Trophoblast cell (in vitro differentiated cells and primary cell): ENCODE results near the gene COLEC11.
"Not testable (repeated sequence)": the region's sequence is repeated elsewhere in the genome, so short reads cannot be mapped to it uniquely, and the experiment has no call there.

Experiments
- DNase-seq, 2 donors: peaks; one replicate each; pipeline ENCODE4 v3.0.0-alpha.2; 2016
- H2AFZ ChIP-seq: 2 replicates; pipeline ENCODE4 v1.6.1; 2013; ENCODE audit warnings: low read length, moderate library complexity, mild to moderate bottlenecking; ENCODE audit not compliant: insufficient read depth, poor library complexity
- H2AK5ac ChIP-seq: 2 replicates; pipeline ENCODE4 v1.6.1; 2013; ENCODE audit warnings: mild to moderate bottlenecking, low read length
- H2BK120ac ChIP-seq: 2 replicates; pipeline ENCODE4 v1.6.1; 2013; ENCODE audit warnings: low read length, mild to moderate bottlenecking, moderate library complexity; ENCODE audit not compliant: insufficient read depth, poor library complexity
- H2BK12ac ChIP-seq: 2 replicates; pipeline ENCODE4 v1.6.1; 2013; ENCODE audit warnings: mild to moderate bottlenecking, low read length, moderate library complexity
- H2BK5ac ChIP-seq: 2 replicates; pipeline ENCODE4 v1.6.1; 2013; ENCODE audit warnings: low read length, low read depth, moderate library complexity, mild to moderate bottlenecking; ENCODE audit not compliant: poor library complexity
- H3K14ac ChIP-seq: 2 replicates; pipeline ENCODE4 v1.6.1; 2013; ENCODE audit warnings: mild to moderate bottlenecking, low read length
- H3K18ac ChIP-seq: 2 replicates; pipeline ENCODE4 v1.6.1; 2013; ENCODE audit warnings: mild to moderate bottlenecking, low read length
- H3K23ac ChIP-seq: 2 replicates; pipeline ENCODE4 v1.6.1; 2013; ENCODE audit warnings: low read length
- H3K27ac ChIP-seq: 2 replicates; pipeline ENCODE4 v1.5.1; 2013; ENCODE audit warnings: low read depth, mild to moderate bottlenecking, inconsistent platforms, low read length, moderate library complexity
- H3K27me3 ChIP-seq: 2 replicates; pipeline ENCODE4 v1.6.1; 2013; ENCODE audit warnings: inconsistent platforms, mild to moderate bottlenecking, low read length, moderate library complexity; ENCODE audit not compliant: insufficient read depth
- H3K36me3 ChIP-seq, 2 experiments: 1 replicate in 1 of 2; 2 replicates in 1 of 2; pipeline ENCODE4 v1.6.1; 2013; ENCODE audit warnings: low read length in 2 of 2, mild to moderate bottlenecking in 2 of 2, moderate library complexity in 1 of 2; ENCODE audit not compliant: insufficient read depth in 2 of 2, control insufficient read depth in 1 of 2
- H3K4ac ChIP-seq: 2 replicates; pipeline ENCODE4 v1.6.1; 2013; ENCODE audit warnings: low read depth, mild to moderate bottlenecking, low read length, moderate library complexity
- H3K4me1 ChIP-seq, 2 experiments: 1 replicate in 1 of 2; 2 replicates in 1 of 2; pipeline ENCODE4 v1.6.1; 2013; ENCODE audit warnings: low read length in 2 of 2, mild to moderate bottlenecking in 2 of 2, moderate library complexity in 1 of 2; ENCODE audit not compliant: insufficient read depth in 2 of 2, control insufficient read depth in 1 of 2
- H3K4me2 ChIP-seq: 2 replicates; pipeline ENCODE4 v1.6.1; 2013; ENCODE audit warnings: inconsistent platforms, mild to moderate bottlenecking, low read length, moderate library complexity
- H3K4me3 ChIP-seq: 2 replicates; pipeline ENCODE4 v1.5.1; 2013; ENCODE audit warnings: mild to moderate bottlenecking, low read depth, low read length, inconsistent platforms
- H3K79me1 ChIP-seq: one replicate; pipeline ENCODE4 v1.6.1; 2013; ENCODE audit warnings: low read length
- H3K79me2 ChIP-seq: 2 replicates; pipeline ENCODE4 v1.6.1; 2013; ENCODE audit warnings: low read length, mild to moderate bottlenecking; ENCODE audit not compliant: control insufficient read depth, insufficient read depth, poor library complexity
- H3K9ac ChIP-seq: 2 replicates; pipeline ENCODE4 v1.6.1; 2013; ENCODE audit warnings: mild to moderate bottlenecking, low read length
- H3K9me3 ChIP-seq: 2 replicates; pipeline ENCODE4 v1.6.1; 2013; ENCODE audit warnings: low read depth, mild to moderate bottlenecking, control low read depth, inconsistent platforms, low read length; ENCODE audit not compliant: insufficient read depth
- H4K12ac ChIP-seq: 2 replicates; pipeline ENCODE4 v1.6.1; 2013; ENCODE audit warnings: low read depth, mild to moderate bottlenecking, low read length, moderate library complexity
- H4K8ac ChIP-seq: 2 replicates; pipeline ENCODE4 v1.6.1; 2013; ENCODE audit warnings: low read depth, mild to moderate bottlenecking, low read length, moderate library complexity
- H4K91ac ChIP-seq: one replicate; pipeline ENCODE4 v1.6.1; 2013; ENCODE audit warnings: low read depth, mild to moderate bottlenecking, low read length, moderate library complexity
- WGBS: extraction: QIAGEN DNeasy Blood & Tissue Kit; methylation state at CpG from one replicate; pipeline ENCODE4 v1.1.7; 2013; ENCODE audit warnings: missing lambda C conversion rate; ENCODE audit not compliant: insufficient read length, insufficient coverage; ENCODE audit errors: extremely low coverage; 5-methylcytosine and 5-hydroxymethylcytosine counted together

COLEC11 gene

DNA sequence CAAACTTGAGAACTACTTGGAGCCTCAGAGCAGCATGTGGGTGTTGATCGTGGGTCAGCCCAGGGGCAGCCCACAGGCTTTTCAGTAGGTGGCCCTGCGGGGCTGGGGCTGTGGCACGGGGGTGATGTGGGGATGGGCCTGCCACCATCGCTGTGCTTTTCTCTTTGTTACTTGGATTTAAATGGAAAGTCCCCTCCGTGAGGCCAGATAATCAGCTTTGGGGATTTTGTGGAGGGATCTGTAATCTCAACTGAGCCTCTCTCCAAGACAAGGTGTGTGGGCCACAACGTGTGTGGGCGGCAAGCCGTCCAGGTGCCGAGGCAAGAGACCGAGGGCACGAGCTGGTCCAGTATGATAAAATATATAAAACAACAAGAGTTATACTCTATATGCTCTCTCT is 16.7 kb downstream of the COLEC11 start:
- H3K27ac ChIP-seq = no peak overlapping the region
- H3K4me2 ChIP-seq = no peak overlapping the region
- WGBS = no CpG with 5 or more reads among the region's 11 CpGs
- H3K4me1 ChIP-seq = no peaks in the 10 kb centered on the region
- DNase-seq = no peak
- H2AK5ac ChIP-seq = no peak overlapping the region
- no peak overlapping the region for H3K23ac ChIP-seq
- no peak overlapping the region for H3K4me3 ChIP-seq
- H3K14ac ChIP-seq = no peak overlapping the region
- H3K9me3 ChIP-seq = peaks cover 6% of the 10 kb centered on the region
- H3K79me1 ChIP-seq = no peaks in the 10 kb centered on the region
- H2AFZ ChIP-seq = no peak overlapping the region
- H4K91ac ChIP-seq = no peak overlapping the region
- no peak overlapping the region for H3K9ac ChIP-seq
- H3K79me2 ChIP-seq = no peaks in the 10 kb centered on the region
- H4K12ac ChIP-seq = no peak overlapping the region
- H3K36me3 ChIP-seq = no peaks in the 10 kb centered on the region
- H3K18ac ChIP-seq = no peak overlapping the region
- no peak overlapping the region for H2BK5ac ChIP-seq
- no peak overlapping the region for H2BK120ac ChIP-seq
- no peak overlapping the region for H3K4ac ChIP-seq
- no peak overlapping the region for H4K8ac ChIP-seq
- H2BK12ac ChIP-seq = no peak overlapping the region
- H3K27me3 ChIP-seq = no peaks in the 10 kb centered on the region

GRCh38 chr2:3612639-3613523 is 18.0 kb downstream of the COLEC11 start:
- Histone ChIP-seq H2BK120ac (no peak overlapping the region), H3K27me3 (no peaks in the 10 kb centered on the region), H2BK12ac (no peak overlapping the region), H3K23ac (no peak overlapping the region), H3K9ac (no peak overlapping the region), H3K79me2 (no peaks in the 10 kb centered on the region), H2AK5ac (no peak overlapping the region), H4K12ac (no peak overlapping the region), H4K91ac (no peak overlapping the region), H3K4me2 (no peak overlapping the region), H3K4me1 (no peaks in the 10 kb centered on the region), H3K36me3 (no peaks in the 10 kb centered on the region), H2AFZ (no peak overlapping the region), H3K27ac (no peak overlapping the region), H2BK5ac (no peak overlapping the region), H3K79me1 (no peaks in the 10 kb centered on the region), H3K18ac (no peak overlapping the region), H3K14ac (no peak overlapping the region), H3K9me3 (peaks cover 11% of the 10 kb centered on the region), H3K4ac (no peak overlapping the region), H3K4me3 (no peak overlapping the region), H4K8ac (no peak overlapping the region)
- no peak for DNase-seq
- WGBS = no CpG with 5 or more reads among the region's 29 CpGs

- Histone ChIP-seq H2AK5ac (no peak overlapping the region), H3K27ac (no peak overlapping the region), H2AFZ (no peak overlapping the region), H2BK120ac (no peak overlapping the region), H3K79me2 (no peaks in the 10 kb centered on the region), H4K8ac (no peak overlapping the region), H2BK12ac (no peak overlapping the region), H3K9me3 (peaks cover 11% of the 10 kb centered on the region), H4K91ac (no peak overlapping the region), H3K79me1 (no peaks in the 10 kb centered on the region), H2BK5ac (no peak overlapping the region), H3K4ac (no peak overlapping the region), H3K9ac (no peak overlapping the region), H3K14ac (no peak overlapping the region), H3K4me1 (no peaks in the 10 kb centered on the region), H3K23ac (no peak overlapping the region), H3K27me3 (no peaks in the 10 kb centered on the region), H4K12ac (no peak overlapping the region), H3K4me3 (no peak overlapping the region), H3K36me3 (no peaks in the 10 kb centered on the region), H3K4me2 (no peak overlapping the region), H3K18ac (no peak overlapping the region)
- WGBS = no CpG with 5 or more reads among the region's 12 CpGs
- DNase-seq = no peak
These were observed 18.6 kb downstream of the COLEC11 start for GRCh38 chr2:3613524-3613905.

DNA sequence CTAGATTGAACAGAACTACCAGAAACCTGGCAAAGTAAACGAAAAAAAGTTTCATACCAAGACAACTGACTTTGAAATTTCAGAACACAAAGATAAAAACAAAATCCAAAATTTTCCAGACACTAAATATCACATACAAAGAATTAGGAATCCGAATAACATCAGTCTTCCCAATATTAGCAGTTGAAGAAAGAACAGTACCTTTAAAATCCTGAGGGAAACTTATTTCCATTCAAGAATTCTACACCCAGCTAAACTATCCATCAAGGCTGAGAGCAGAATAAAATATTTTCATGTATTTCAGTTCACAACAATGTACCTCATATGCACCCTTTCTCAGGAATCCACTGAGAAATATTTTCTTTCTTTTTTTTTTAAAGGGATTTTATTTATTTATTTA is 19.8 kb downstream of the COLEC11 start:
- H3K4me2 ChIP-seq, DNase-seq, H4K91ac ChIP-seq, H2BK5ac ChIP-seq, H4K12ac ChIP-seq, H3K14ac ChIP-seq, H3K79me2 ChIP-seq, H3K36me3 ChIP-seq, H2BK120ac ChIP-seq, H2AFZ ChIP-seq, H3K79me1 ChIP-seq, H3K27me3 ChIP-seq, H4K8ac ChIP-seq, H3K27ac ChIP-seq, H3K23ac ChIP-seq, H3K4ac ChIP-seq, H3K18ac ChIP-seq, H3K4me1 ChIP-seq, H3K9ac ChIP-seq, H2AK5ac ChIP-seq, H3K4me3 ChIP-seq, H2BK12ac ChIP-seq: not testable (repeated sequence)
- no CpG with 5 or more reads among the region's 2 CpGs for WGBS
- H3K9me3 ChIP-seq = peaks cover 11% of the 10 kb centered on the region
